ENCODE data around the gene CPB2. TPM values are rescaled to one million over a fixed set of nuclear protein-coding genes. Genes with fewer than 3 reads are reported as not detected.

The CPB2 gene
- total and polyA plus RNA-seq, 2 of the 8 experiments (the other 6 are each of a cell fraction or from before 2014, with no cell fraction given): not detected

DNA sequence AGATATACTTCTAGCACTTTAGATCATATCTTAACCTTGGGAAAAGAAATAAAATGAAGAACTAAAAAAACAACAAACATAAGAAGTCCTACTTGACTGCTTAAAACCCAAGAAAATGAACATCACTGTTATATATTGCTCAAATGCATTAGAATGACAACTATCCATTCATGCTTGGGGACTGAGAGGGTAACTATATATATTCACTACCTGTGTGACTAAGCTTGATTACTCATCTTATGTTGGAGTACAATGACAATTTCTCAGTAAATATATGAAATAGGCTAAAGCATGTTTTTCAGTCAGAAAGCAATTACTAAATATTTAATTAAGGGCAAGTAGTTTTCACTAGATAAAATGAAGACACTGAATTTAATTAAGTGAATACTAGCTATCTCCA, 92.4 kb downstream of the CPB2 start:
- Histone ChIP-seq H3K27ac (ENCODE audit: low read depth, low read length) (no peak overlapping the region), H3K23me2 (ENCODE audit: low read depth, low read length) (no peaks in the 10 kb centered on the region), H3K36me3 (ENCODE audit: control insufficient read depth in 2 of 4, insufficient read depth in 4 of 4, low read length in 3 of 4) (peaks cover 0 to 51% (median 8%) of the 10 kb centered on the region in 4 experiments; a peak in 4 of 8 replicates), H3K4ac (replicated peaks; ENCODE audit: insufficient read length, low read depth, low read length) (no peak overlapping the region), H4K20me1 (replicated peaks in 1 of 2; ENCODE audit: control insufficient read depth in 1 of 2, insufficient read depth in 2 of 2, low read length in 2 of 2) (no peaks in the 10 kb centered on the region), H3K9me3 (ENCODE audit: insufficient read depth in 2 of 2, low read depth in 1 of 2, low read length in 1 of 2) (no peaks in the 10 kb centered on the region), H2BK15ac (ENCODE audit: low read length) (no peak overlapping the region), H4K91ac (replicated peaks; ENCODE audit: insufficient read length, low read length) (no peak overlapping the region), H2AFZ (ENCODE audit: low read length) (no peak overlapping the region), H3K4me3 (ENCODE audit: extremely low read depth in 1 of 4, insufficient read depth in 2 of 4, low read depth in 3 of 4, low read length in 4 of 4) (no peak overlapping the region), H2BK5ac (ENCODE audit: low read depth, low read length) (no peak overlapping the region), H2BK20ac (ENCODE audit: low read length) (no peak overlapping the region), H3K23ac (ENCODE audit: insufficient read length) (no peak overlapping the region), H3K4me1 (replicated peaks in 1 of 4; ENCODE audit: control insufficient read depth in 3 of 4, insufficient read depth in 4 of 4, low read length in 3 of 4) (no peaks in the 10 kb centered on the region), H3K4me2 (ENCODE audit: insufficient read depth in 1 of 2, low read depth in 2 of 2, low read length in 2 of 2) (no peak overlapping the region), H3K79me2 (ENCODE audit: control insufficient read depth in 1 of 2, insufficient read depth in 2 of 2, low read length in 2 of 2) (no peaks in the 10 kb centered on the region), H3K9ac (replicated peaks in 1 of 4; ENCODE audit: extremely low read depth in 1 of 4, low read depth in 3 of 4, low read length in 3 of 4) (no peak overlapping the region), H4K5ac (ENCODE audit: insufficient read length, low read depth, low read length) (no peak overlapping the region), H3K56ac (replicated peaks; ENCODE audit: insufficient read length, low read depth, low read length) (no peak overlapping the region), H2BK12ac (ENCODE audit: low read depth, low read length) (no peak overlapping the region), H4K8ac (ENCODE audit: extremely low read depth, insufficient read depth, low read length) (no peak overlapping the region), H3K18ac (ENCODE audit: extremely low read depth, low read length) (no peak overlapping the region), H3K14ac (ENCODE audit: insufficient read length) (no peak overlapping the region), H3K79me1 (ENCODE audit: low read depth, low read length) (no peaks in the 10 kb centered on the region), H2AK5ac (ENCODE audit: low read depth, low read length) (no peak overlapping the region), H3K27me3 (replicated peaks in 1 of 4; ENCODE audit: control insufficient read depth in 3 of 4, extremely low read depth in 1 of 4, insufficient read depth in 3 of 4, low read length in 3 of 4) (no peaks in the 10 kb centered on the region), H2BK120ac (replicated peaks; ENCODE audit: low read depth, low read length) (no peak overlapping the region)
- FAIRE-seq (no peak), DNase-seq (ENCODE audit: low read depth in 1 of 2, low spot score in 2 of 2) (no peak)
- ChIA-PET POLR2A (ENCODE audit: partially characterized antibody) (no interaction called here), CTCF (ENCODE audit: partially characterized antibody) (interaction anchor here (1.0 kb wide), 1 partner anchor 205 kb away, joined by 7 read pairs; no protein-coding TSS in a partner anchor)
- TF ChIP-seq CHD1 (IDR thresholded peaks at IDR 0.05; ENCODE audit: low read depth, low read length) (no peak), CEBPB (IDR thresholded peaks at IDR 0.05; ENCODE audit: low read depth, low read length) (no peak)

Data from H1 (cell line).